ENCODE results near the gene SYNM. TPM values are rescaled to one million over a fixed set of nuclear protein-coding genes. Genes with fewer than 3 reads are reported as not detected.

Gene SYNM
- total RNA-seq, 1 donor from 2014 or later: 1.7 TPM

GRCh38 chr15:99143655-99144610 is 39.1 kb downstream of the SYNM start:
- H3K4me3 Mint-ChIP-seq (ENCODE audit: unreplicated experiment): no peak overlapping the region

GRCh38 chr15:99145005-99145404 is 40.1 kb downstream of the SYNM start:
- no peak for DNase-seq (ENCODE audit: low spot score)
- H3K36me3 Mint-ChIP-seq (ENCODE audit: low read depth, unreplicated experiment): peaks cover 5% of the 10 kb centered on the region
- H3K27ac Mint-ChIP-seq (ENCODE audit: unreplicated experiment): no peak overlapping the region
- H3K4me3 Mint-ChIP-seq (ENCODE audit: unreplicated experiment): peak overlapping the region; percentile 17
- H3K27me3 Mint-ChIP-seq (ENCODE audit: unreplicated experiment): peaks cover 5% of the 10 kb centered on the region
- no peak for TF ChIP-seq CTCF (IDR thresholded peaks at IDR 0.05; ENCODE audit: unreplicated experiment)
- no peaks in the 10 kb centered on the region for H3K9me3 Mint-ChIP-seq (ENCODE audit: unreplicated experiment)
- peaks cover 15% of the 10 kb centered on the region for H3K4me1 Mint-ChIP-seq (ENCODE audit: unreplicated experiment)

More at GRCh38 chr15:99143655-99144610, 39.1 kb downstream of the SYNM start:
- Mint-ChIP-seq H3K27ac (ENCODE audit: unreplicated experiment) (no peak overlapping the region), H3K4me1 (ENCODE audit: unreplicated experiment) (peaks cover 13% of the 10 kb centered on the region), H3K9me3 (ENCODE audit: unreplicated experiment) (no peaks in the 10 kb centered on the region), H3K36me3 (ENCODE audit: low read depth, unreplicated experiment) (peaks cover 4% of the 10 kb centered on the region), H3K27me3 (ENCODE audit: unreplicated experiment) (peaks cover 5% of the 10 kb centered on the region)
- TF ChIP-seq CTCF (IDR thresholded peaks at IDR 0.05; ENCODE audit: unreplicated experiment): no peak
- DNase-seq (ENCODE audit: low spot score): no peak

DNA sequence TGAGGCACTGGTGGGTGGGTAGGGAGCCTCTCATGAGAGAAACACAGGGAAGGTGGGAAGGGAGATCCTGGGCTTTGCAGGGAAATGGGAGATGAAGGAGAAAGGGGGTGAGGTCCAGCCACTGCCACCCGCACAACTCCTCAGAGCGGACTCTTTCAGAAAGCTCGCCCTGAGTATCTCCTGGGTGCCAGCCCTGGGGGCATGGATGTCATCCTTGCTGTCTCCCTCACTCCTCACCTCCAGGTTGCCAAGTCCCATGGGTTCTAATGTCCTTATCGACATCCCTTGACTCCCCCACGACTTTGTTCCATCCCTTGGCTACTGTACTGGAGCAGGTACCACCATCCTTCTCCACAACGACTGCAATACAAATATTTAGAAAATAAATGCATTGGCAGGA is 40.9 kb downstream of the SYNM start:
- no peak overlapping the region for H3K27ac Mint-ChIP-seq (ENCODE audit: unreplicated experiment)
- H3K4me3 Mint-ChIP-seq (ENCODE audit: unreplicated experiment): no peak overlapping the region
- H3K36me3 Mint-ChIP-seq (ENCODE audit: low read depth, unreplicated experiment): peaks cover 13% of the 10 kb centered on the region
- no peaks in the 10 kb centered on the region for H3K9me3 Mint-ChIP-seq (ENCODE audit: unreplicated experiment)
- TF ChIP-seq CTCF (IDR thresholded peaks at IDR 0.05; ENCODE audit: unreplicated experiment): no peak
- DNase-seq (ENCODE audit: low spot score): no peak
- H3K27me3 Mint-ChIP-seq (ENCODE audit: unreplicated experiment): peaks cover 8% of the 10 kb centered on the region
- H3K4me1 Mint-ChIP-seq (ENCODE audit: unreplicated experiment): peaks cover 15% of the 10 kb centered on the region

DNA sequence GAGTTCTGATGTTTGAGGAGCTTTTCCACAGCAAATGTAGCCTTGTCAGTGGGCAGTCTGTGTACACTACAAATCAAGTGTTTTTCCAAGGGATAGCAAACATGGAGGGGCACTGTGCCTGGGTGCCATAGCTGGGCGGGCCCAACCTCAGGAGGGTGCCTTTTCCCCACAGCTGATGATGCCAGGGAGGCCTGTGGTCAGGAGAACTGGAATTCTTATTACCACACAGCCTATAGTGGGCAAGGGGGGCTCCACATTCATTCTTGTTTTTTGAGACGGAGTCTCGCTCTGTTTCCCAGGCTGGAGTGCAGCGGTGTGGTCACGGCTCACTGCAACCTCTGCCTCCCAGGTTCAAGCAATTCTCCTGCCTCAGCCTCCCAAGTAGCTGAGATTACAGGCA is 41.8 kb downstream of the SYNM start:
- H3K27me3 Mint-ChIP-seq (ENCODE audit: unreplicated experiment): peaks cover 10% of the 10 kb centered on the region
- TF ChIP-seq CTCF (IDR thresholded peaks at IDR 0.05; ENCODE audit: unreplicated experiment): no peak
- no peak overlapping the region for H3K4me3 Mint-ChIP-seq (ENCODE audit: unreplicated experiment)
- no peaks in the 10 kb centered on the region for H3K9me3 Mint-ChIP-seq (ENCODE audit: unreplicated experiment)
- no peak overlapping the region for H3K27ac Mint-ChIP-seq (ENCODE audit: unreplicated experiment)
- no peak for DNase-seq (ENCODE audit: low spot score)
- H3K4me1 Mint-ChIP-seq (ENCODE audit: unreplicated experiment): peaks cover 15% of the 10 kb centered on the region
- H3K36me3 Mint-ChIP-seq (ENCODE audit: low read depth, unreplicated experiment): peaks cover 14% of the 10 kb centered on the region

DNA sequence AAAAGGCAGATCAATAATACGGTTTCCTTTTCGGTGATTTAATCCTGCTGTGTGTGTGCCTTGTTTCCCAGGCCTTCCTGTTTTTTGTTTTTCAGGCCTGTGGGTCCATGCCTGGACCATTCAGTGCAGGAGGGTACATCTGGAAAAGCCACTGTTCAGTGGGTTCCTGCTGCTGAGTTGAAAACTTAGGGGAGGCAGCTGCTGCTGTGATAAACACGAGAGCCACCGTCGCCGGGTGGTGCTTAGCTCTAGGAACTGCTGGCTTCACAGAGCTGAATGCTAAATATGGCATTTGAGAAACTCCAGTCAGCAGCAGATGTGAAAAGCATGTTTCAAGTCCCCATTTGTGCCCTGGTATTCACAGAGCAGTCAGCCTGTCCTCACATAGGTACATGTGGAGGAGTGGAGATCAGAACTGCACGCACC is 44.0 kb downstream of the SYNM start:
- no peak for TF ChIP-seq CTCF (IDR thresholded peaks at IDR 0.05; ENCODE audit: unreplicated experiment)
- Mint-ChIP-seq H3K27me3 (ENCODE audit: unreplicated experiment) (peaks cover 10% of the 10 kb centered on the region), H3K9me3 (ENCODE audit: unreplicated experiment) (no peaks in the 10 kb centered on the region), H3K4me3 (ENCODE audit: unreplicated experiment) (no peak overlapping the region), H3K4me1 (ENCODE audit: unreplicated experiment) (peaks cover 9% of the 10 kb centered on the region), H3K36me3 (ENCODE audit: low read depth, unreplicated experiment) (peaks cover 14% of the 10 kb centered on the region), H3K27ac (ENCODE audit: unreplicated experiment) (peak overlapping the region; percentile 53)
- DNase-seq (ENCODE audit: low spot score): no peak
